Sigmoid colon (tissue), 4 donors: ENCODE measurements around the gene NUP98.

Experiments used
- CTCF ChIP-seq, 4 experiments: fragments of 450-650 bp in 3 of 4; fragments of 200-600 bp in 1 of 4; IDR thresholded peaks; one replicate each; pipeline ENCODE4 v1.5.1; 2016 to 2019; ENCODE audit warnings: antibody characterized with exemption in 4 of 4, mild to moderate bottlenecking in 3 of 4, moderate library complexity in 2 of 4
- EP300 ChIP-seq, 4 donors: sonication (generic); formaldehyde crosslinking; IDR thresholded peaks; one replicate each; pipeline ENCODE4 v1.6.1; 2017; ENCODE audit warnings: antibody characterized with exemption in 4 of 4
- POLR2A ChIP-seq, 2 donors: fragments of 450-650 bp; IDR thresholded peaks; one replicate each; pipeline ENCODE4 v1.6.1; 2016; ENCODE audit warnings: antibody characterized with exemption in 2 of 2, mild to moderate bottlenecking in 2 of 2, moderate library complexity in 2 of 2
- POLR2AphosphoS5 ChIP-seq, 4 donors: sonication (generic); formaldehyde crosslinking; IDR thresholded peaks; one replicate each; pipeline ENCODE4 v1.6.1; 2017; ENCODE audit warnings: antibody characterized with exemption in 4 of 4

DNA sequence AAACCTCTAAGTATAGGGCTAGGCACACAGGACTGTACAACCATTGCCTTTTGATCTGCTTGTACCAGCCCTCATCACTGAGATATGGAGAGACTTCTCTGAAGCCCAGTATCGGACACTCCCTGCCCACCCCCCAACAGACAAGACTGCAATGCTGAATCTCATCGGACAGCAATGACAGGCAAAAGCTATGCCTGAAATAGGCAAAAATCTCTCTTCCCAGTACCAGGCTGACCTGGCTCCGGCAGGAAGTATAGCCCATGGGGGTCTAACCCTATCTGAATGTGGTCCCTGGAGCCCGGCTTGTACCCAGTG, 37.0 kb upstream of the NUP98 start:
- no peak for TF ChIP-seq CTCF (IDR thresholded peaks at IDR 0.05)
- no peak for TF ChIP-seq EP300 (IDR thresholded peaks at IDR 0.05)
- no peak for TF ChIP-seq POLR2A (IDR thresholded peaks at IDR 0.05)
- no peak for TF ChIP-seq POLR2AphosphoS5 (IDR thresholded peaks at IDR 0.05)
